H1 (cell line): ENCODE results near the gene NBEA. TPM values are rescaled to one million over a fixed set of nuclear protein-coding genes. Genes with fewer than 3 reads are reported as not detected.

Experiments used
- polyA plus RNA-seq, 7 experiments: library from polyadenylated mRNA; depleted of rRNA in 3 of 7; stranded (reverse) in 5 of 7; unstranded in 2 of 7; fragments of >200 nt in 5 of 7; fragments of 200-250 nt in 2 of 7; gene quantifications; 1 replicate in 5 of 7; 2 replicates in 1 of 7; 4 replicates in 1 of 7; pipeline versions ENCODE4 v1.2.1 to v1.2.3, GENCODE V29; 2011 to 2013; ENCODE audit warnings: missing spikeins in 2 of 7, mixed read lengths in 2 of 7
- total RNA-seq: library from RNA; stranded (reverse); fragmentation: NEBNext Ultra II Directional; extraction: Animal tissue kit (Norgen Biotek cat#: 25700); gene quantifications from 2 replicates; pipeline ENCODE4 v1.2.1, GENCODE V29; 2021
- TF ChIP-seq, protein P1 (sequence below): fragments of 300-600 bp; sonication (generic); IDR thresholded peaks from 2 replicates; pipeline ENCODE4 v1.7.1; 2012; ENCODE audit warnings: low read length, moderate library complexity, mild to moderate bottlenecking, inconsistent platforms; ENCODE audit not compliant: insufficient replicate concordance

NBEA gene
- total and polyA plus RNA-seq, 2 of the 8 experiments (the other 6 are each of a cell fraction or from before 2014, with no cell fraction given), result 14.2 to 21.5 TPM

- TF ChIP-seq, protein P1, sequence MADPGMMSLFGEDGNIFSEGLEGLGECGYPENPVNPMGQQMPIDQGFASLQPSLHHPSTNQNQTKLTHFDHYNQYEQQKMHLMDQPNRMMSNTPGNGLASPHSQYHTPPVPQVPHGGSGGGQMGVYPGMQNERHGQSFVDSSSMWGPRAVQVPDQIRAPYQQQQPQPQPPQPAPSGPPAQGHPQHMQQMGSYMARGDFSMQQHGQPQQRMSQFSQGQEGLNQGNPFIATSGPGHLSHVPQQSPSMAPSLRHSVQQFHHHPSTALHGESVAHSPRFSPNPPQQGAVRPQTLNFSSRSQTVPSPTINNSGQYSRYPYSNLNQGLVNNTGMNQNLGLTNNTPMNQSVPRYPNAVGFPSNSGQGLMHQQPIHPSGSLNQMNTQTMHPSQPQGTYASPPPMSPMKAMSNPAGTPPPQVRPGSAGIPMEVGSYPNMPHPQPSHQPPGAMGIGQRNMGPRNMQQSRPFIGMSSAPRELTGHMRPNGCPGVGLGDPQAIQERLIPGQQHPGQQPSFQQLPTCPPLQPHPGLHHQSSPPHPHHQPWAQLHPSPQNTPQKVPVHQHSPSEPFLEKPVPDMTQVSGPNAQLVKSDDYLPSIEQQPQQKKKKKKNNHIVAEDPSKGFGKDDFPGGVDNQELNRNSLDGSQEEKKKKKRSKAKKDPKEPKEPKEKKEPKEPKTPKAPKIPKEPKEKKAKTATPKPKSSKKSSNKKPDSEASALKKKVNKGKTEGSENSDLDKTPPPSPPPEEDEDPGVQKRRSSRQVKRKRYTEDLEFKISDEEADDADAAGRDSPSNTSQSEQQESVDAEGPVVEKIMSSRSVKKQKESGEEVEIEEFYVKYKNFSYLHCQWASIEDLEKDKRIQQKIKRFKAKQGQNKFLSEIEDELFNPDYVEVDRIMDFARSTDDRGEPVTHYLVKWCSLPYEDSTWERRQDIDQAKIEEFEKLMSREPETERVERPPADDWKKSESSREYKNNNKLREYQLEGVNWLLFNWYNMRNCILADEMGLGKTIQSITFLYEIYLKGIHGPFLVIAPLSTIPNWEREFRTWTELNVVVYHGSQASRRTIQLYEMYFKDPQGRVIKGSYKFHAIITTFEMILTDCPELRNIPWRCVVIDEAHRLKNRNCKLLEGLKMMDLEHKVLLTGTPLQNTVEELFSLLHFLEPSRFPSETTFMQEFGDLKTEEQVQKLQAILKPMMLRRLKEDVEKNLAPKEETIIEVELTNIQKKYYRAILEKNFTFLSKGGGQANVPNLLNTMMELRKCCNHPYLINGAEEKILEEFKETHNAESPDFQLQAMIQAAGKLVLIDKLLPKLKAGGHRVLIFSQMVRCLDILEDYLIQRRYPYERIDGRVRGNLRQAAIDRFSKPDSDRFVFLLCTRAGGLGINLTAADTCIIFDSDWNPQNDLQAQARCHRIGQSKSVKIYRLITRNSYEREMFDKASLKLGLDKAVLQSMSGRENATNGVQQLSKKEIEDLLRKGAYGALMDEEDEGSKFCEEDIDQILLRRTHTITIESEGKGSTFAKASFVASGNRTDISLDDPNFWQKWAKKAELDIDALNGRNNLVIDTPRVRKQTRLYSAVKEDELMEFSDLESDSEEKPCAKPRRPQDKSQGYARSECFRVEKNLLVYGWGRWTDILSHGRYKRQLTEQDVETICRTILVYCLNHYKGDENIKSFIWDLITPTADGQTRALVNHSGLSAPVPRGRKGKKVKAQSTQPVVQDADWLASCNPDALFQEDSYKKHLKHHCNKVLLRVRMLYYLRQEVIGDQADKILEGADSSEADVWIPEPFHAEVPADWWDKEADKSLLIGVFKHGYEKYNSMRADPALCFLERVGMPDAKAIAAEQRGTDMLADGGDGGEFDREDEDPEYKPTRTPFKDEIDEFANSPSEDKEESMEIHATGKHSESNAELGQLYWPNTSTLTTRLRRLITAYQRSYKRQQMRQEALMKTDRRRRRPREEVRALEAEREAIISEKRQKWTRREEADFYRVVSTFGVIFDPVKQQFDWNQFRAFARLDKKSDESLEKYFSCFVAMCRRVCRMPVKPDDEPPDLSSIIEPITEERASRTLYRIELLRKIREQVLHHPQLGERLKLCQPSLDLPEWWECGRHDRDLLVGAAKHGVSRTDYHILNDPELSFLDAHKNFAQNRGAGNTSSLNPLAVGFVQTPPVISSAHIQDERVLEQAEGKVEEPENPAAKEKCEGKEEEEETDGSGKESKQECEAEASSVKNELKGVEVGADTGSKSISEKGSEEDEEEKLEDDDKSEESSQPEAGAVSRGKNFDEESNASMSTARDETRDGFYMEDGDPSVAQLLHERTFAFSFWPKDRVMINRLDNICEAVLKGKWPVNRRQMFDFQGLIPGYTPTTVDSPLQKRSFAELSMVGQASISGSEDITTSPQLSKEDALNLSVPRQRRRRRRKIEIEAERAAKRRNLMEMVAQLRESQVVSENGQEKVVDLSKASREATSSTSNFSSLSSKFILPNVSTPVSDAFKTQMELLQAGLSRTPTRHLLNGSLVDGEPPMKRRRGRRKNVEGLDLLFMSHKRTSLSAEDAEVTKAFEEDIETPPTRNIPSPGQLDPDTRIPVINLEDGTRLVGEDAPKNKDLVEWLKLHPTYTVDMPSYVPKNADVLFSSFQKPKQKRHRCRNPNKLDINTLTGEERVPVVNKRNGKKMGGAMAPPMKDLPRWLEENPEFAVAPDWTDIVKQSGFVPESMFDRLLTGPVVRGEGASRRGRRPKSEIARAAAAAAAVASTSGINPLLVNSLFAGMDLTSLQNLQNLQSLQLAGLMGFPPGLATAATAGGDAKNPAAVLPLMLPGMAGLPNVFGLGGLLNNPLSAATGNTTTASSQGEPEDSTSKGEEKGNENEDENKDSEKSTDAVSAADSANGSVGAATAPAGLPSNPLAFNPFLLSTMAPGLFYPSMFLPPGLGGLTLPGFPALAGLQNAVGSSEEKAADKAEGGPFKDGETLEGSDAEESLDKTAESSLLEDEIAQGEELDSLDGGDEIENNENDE, result no peak
Measured at GRCh38 chr13:35479038-35479492, 537.0 kb downstream of the NBEA start (continued).
